ENCODE results near the gene TCERG1L.
"Not testable (repeated sequence)": the region's sequence is repeated elsewhere in the genome, so short reads cannot be mapped to it uniquely, and the experiment has no call there.

TCERG1L gene

GRCh38 chr10:131246775-131247174, 64.7 kb downstream of the TCERG1L start:
- DNase-seq, result no peak

- DNase-seq, result no peak
Observed at GRCh38 chr10:131246089-131246488, 65.4 kb downstream of the TCERG1L start.

GRCh38 chr10:131245475-131246059, 66.0 kb downstream of the TCERG1L start:
- no peak for DNase-seq

GRCh38 chr10:131244836-131245235, 66.7 kb downstream of the TCERG1L start:
- no peak for DNase-seq

GRCh38 chr10:131243076-131243475, 68.4 kb downstream of the TCERG1L start:
- DNase-seq, result no peak

- peak; percentile 32 for DNase-seq
Observed at GRCh38 chr10:131242007-131242406, 69.5 kb downstream of the TCERG1L start.

GRCh38 chr10:131240691-131241090, 70.8 kb downstream of the TCERG1L start:
- no peak for DNase-seq

GRCh38 chr10:131239926-131240325, 71.6 kb downstream of the TCERG1L start:
- DNase-seq, result no peak

GRCh38 chr10:131239450-131239849, 72.1 kb downstream of the TCERG1L start:
- no peak for DNase-seq

GRCh38 chr10:131238669-131239280, 72.7 kb downstream of the TCERG1L start:
- DNase-seq, result no peak

GRCh38 chr10:131237991-131238651, 73.4 kb downstream of the TCERG1L start:
- no peak for DNase-seq

GRCh38 chr10:131234606-131235005, 76.9 kb downstream of the TCERG1L start:
- DNase-seq, result not testable (repeated sequence)

- DNase-seq, result no peak
Observed at GRCh38 chr10:131233611-131234258, 77.8 kb downstream of the TCERG1L start.

GRCh38 chr10:131231965-131232541, 79.5 kb downstream of the TCERG1L start:
- no peak for DNase-seq

GRCh38 chr10:131231323-131231964, 80.1 kb downstream of the TCERG1L start:
- DNase-seq, result no peak

GRCh38 chr10:131230641-131231322, 80.7 kb downstream of the TCERG1L start:
- no peak for DNase-seq

- DNase-seq, result no peak
Observed at GRCh38 chr10:131230166-131230565, 81.4 kb downstream of the TCERG1L start.

GRCh38 chr10:131227163-131227740, 84.3 kb downstream of the TCERG1L start:
- DNase-seq, result no peak

GRCh38 chr10:131226446-131227162, 84.9 kb downstream of the TCERG1L start:
- no peak for DNase-seq

GRCh38 chr10:131224106-131224505, 87.4 kb downstream of the TCERG1L start:
- DNase-seq, result no peak

- no peak for DNase-seq
Observed at GRCh38 chr10:131223422-131223821, 88.1 kb downstream of the TCERG1L start.

Data from OCI-M1 (cell line).